GM23248 (cell line): ENCODE results near the gene ZSWIM5.

Experiments
- EZH2 ChIP-seq: fragments of 200-600 bp; sonication (generic); IDR thresholded peaks from 2 replicates; pipeline ENCODE4 v1.6.1; 2018; ENCODE audit warnings: antibody characterized with exemption, mild to moderate bottlenecking; ENCODE audit not compliant: insufficient read depth, poor library complexity, severe bottlenecking
- EZH2phosphoT487 ChIP-seq: fragments of 200-600 bp; sonication (generic); IDR thresholded peaks from 2 replicates; pipeline ENCODE4 v1.6.1; 2018; ENCODE audit warnings: antibody characterized with exemption, moderate library complexity, mild to moderate bottlenecking, low read depth; ENCODE audit not compliant: insufficient read depth

- TF ChIP-seq EZH2 (no peak), EZH2phosphoT487 (no peak)
These were observed 236.1 kb downstream of the ZSWIM5 start for GRCh38 chr1:44970317-44970716.
